K562 (cell line): Measurements from ENCODE around the gene PTPMT1.

Source experiments
- CTCF ChIP-seq, 3 experiments: IDR thresholded peaks in 2 of 3; conservative IDR thresholded peaks in 1 of 3; 2 replicates each; pipeline ENCODE4 v1.5.1; 2011 to 2012; ENCODE audit warnings: low read length in 3 of 3, mild to moderate bottlenecking in 3 of 3, control low read depth in 2 of 3, improper control_type of control experiment in 1 of 3, inconsistent platforms in 1 of 3, low read depth in 1 of 3, mixed read lengths in 1 of 3, moderate library complexity in 1 of 3; ENCODE audit not compliant: insufficient read depth in 2 of 3
- EZH2 ChIP-seq: IDR thresholded peaks from 2 replicates; pipeline ENCODE4 v1.6.1; 2012; ENCODE audit warnings: low read depth, mild to moderate bottlenecking, inconsistent platforms, low read length, borderline replicate concordance

GRCh38 chr11:47518212-47518964, 47.0 kb upstream of the PTPMT1 start:
- TF ChIP-seq EZH2, result no peak
- TF ChIP-seq CTCF (IDR thresholded peaks at IDR 0.05 in 2 of 3, conservative IDR thresholded peaks at IDR 0.05 in 1 of 3; ENCODE audit: insufficient read depth in 2 of 3, low read depth in 1 of 3, low read length in 3 of 3), result no peak
